ENCODE results near the gene KRTAP3-1.
"Not testable (repeated sequence)": the region's sequence is repeated elsewhere in the genome, so short reads cannot be mapped to it uniquely, and the experiment has no call there.

KRTAP3-1 gene

DNA sequence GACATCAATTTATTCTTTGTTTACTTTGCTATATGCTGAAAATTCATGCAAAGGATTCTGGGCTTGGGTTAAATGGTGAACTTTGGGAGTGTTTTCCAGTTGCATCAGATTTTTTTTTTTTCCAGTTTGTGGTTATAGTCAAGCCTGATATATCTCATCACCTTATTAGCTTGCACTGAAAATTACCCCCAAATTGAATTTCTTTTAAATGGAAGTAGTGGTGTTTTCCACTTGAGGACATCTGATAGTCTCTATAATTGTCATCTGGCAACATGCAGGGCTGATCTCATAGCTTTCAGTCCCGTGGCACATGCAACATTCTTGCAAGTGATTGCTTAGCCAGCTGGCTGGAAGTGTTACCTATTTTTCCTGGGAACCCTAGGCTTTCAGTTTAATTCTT is 4.7 kb upstream of the KRTAP3-1 start:
- no peak for DNase-seq

DNA sequence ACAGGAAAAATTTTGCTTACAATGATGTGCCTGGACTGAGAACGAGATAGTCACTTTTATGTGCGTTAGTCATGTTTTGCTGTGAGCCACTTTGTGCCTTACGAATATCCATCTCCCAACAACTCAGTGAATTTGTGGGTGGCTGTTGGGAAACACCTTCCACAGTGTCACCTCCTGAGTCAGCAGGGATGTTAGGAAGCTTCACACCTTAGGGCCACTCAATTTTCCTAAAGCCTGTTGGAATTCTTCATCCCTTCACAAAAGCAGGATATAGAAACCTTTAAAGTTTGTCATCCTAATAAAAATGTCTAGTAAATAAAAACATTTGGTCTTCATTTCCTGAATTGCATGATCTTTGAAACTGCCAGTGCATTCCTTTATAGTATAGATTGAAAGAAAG is 4.3 kb upstream of the KRTAP3-1 start:
- no peak for DNase-seq

DNA sequence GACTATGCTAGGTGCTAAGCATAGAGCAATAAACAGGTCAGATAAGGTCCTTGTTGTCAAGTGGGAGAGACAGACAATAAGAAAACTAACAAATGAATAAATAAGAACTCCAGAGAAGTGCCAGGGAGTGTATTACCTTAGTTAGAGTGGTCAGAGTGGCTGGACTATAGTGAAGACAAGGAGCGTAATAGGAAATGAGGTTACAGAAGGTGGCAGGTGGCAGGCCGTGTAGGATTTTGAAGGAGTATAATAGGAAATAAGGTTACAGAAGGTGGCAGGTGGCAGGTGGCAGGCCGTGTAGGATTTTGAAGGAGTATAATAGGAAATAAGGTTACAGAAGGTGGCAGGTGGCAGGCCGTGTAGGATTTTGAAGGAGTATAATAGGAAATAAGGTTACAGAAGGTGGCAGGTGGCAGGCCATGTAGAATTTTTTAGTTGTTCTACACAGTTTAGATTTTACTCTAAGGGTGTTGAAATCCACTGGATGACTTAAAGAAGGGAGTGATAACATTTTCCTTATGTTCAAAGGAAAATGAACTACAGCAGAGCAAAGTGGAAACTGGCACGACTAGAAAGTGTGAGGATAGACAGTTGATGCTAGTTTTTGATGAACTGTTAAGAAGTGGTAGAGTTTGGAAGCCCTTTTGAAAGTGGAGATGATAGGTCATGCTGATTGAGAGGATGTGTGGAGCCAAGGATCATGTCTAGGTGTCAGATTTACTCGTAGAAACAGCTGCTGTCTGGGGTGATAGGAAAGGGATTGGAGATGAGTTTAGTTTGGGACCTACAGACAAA is 3.6 kb upstream of the KRTAP3-1 start:
- DNase-seq: no peak

DNA sequence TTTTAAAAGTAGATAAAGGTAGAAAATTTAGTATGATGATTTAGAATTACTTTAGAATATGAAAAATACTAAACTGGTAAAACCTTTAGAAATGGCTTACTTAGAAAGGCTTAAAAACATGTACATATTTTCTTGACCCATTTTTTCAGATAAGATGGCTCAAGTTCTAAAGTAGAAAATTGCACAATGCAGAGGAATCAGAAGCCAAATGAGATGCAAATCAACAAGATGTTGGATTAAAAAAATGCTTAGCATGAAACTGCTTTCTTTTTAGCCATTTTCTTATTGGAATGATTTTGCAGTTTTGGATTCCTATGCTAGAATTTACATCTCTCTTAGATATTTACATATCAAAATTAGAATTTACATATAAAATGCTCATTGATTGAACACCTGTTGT is 1.5 kb upstream of the KRTAP3-1 start:
- no peak for DNase-seq

DNA sequence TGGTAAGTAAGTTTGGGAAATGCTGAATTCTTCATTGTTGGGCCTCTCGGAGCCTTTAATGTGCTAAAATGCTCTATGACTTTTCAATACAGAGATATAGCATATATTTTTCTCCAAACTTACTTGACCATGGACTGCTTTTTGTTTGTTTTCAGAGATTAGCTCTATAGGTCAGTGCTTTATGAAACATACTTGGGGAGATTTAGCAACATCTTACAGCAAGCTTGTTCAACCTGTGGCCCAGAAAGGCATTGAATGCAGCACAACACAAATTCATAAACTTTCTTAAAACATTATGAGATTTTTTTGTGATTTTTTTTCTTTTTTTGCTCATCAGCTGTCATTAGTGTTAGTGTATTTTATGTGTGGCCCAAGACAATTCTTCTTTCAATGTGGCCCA is 1.0 kb upstream of the KRTAP3-1 start:
- no peak for DNase-seq

DNA sequence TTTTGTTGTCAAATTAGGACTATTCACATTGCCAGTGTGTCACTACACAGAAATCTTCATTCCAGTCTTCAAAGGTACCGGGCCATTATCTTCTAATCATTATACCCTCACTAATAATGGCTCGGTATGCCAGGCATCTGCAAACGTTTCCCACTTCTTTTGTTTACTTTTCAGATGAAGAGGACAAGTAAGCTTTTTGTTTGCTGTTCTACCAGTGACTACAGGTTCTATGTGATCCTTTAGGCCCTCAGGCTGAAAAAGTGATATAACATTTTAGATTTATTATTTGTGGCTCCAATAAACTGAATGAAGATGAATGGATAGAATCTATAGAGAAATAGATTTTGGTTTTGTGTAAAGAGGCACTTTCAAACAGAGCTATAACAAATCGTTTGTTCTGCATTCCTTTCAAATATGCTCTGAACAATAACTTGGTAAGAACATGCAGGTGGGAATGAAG is 403 bp upstream of the KRTAP3-1 start:
- no peak for DNase-seq

DNA sequence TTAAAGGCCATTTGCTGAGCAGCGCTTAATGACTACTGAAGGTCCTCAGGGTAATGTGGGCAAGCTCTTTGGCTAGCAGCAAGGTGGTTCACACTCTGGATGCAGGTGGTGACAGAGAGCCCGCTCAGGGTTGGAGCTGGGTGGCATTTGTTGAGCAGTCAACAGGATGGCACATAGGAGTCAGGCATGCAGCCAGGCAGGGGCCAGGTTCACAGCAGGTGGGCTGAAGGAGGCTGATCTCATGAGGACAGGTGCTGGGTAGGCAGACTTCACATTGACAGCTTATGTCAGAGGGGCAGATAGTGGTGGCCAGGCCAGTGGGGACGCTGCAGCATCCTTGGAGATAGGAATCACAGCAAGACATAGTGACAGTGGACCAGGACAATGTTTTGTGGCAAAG is 4.5 kb downstream of the KRTAP3-1 start:
- no peak for DNase-seq

DNA sequence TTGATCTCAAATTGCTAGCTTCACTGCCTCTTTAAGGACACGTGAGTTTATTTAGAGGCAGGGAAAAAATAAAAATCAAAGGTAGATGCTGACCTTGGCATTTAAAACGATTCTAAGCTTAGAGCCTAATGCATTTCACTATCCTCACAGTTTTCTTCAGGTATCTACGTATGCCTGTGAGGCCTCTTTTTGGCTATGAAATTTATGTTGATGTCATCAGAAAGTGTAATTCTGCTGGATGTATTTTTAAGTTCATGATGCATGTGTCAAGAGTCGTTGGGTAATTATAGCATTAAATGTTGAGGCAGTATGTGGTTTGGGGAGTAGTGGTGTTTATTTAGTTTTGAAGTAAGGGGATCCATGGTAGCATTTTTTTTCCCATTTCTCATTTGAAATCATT is 5.0 kb downstream of the KRTAP3-1 start:
- no peak for DNase-seq

DNA sequence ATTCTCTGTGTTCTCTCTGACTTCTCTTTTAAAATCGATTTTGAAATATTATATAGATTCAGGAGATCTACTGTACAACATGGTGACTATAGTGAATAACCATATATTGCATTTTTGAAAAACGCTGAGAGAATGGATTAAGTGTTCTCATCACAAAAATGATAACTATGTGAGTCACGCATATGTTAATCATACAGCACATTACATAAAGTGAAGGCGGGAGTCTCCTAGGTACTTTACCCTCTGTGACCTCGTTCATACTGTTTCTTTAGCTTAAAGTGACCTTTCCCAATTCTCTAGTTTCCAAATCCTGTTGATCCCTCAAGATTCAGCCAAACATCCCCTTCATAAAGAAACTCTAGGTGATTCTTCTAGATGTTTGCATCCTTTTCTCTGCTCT is 6.1 kb downstream of the KRTAP3-1 start:
- DNase-seq: no peak

DNA sequence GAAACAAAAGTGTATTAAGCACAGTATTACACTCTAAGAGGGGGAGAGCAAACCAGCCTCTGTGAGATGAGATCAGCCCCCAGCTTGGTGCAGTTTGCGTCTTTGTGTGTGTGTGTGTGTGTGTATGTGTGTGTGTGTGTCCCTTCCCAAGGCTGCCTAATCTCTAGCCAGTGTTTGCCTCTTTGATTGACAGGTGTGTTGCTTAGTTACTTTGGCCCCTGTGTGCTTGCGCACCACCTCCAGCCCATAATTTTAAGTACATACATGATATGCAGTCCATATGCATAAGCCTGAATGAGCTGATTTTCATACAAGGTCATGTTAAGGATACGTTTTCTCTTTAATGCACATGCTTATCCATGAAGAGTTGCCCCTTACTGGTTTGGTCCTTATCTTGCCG is 7.1 kb downstream of the KRTAP3-1 start:
- no peak for DNase-seq

DNA sequence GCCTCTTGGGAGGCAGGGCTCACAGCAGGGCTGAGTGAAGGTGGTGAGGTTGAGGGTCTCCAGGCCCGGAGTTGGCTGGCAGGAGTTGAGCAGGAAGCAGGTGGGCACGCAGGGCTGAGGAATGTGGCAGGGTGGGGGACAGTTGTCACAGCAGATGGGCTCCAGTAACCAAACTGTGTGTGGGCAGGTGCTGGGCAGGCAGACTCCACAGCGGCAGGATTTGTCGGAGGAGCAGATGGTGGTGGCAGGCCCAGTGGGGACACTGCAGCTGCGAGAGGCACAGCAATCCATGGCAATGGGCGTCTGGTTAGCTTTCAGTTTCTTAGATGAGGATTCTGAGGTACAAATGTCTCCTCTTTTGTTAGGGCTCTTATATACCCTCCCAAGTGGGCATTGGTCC is 9.4 kb downstream of the KRTAP3-1 start, which contains the start of gene KRTAP3-2:
TSS of gene KRTAP3-2 (minus strand) at position 344 of the 400 bp plus-strand sequence. CDS start at position 291, 53 bp downstream.
- not testable (repeated sequence) for DNase-seq

DNA sequence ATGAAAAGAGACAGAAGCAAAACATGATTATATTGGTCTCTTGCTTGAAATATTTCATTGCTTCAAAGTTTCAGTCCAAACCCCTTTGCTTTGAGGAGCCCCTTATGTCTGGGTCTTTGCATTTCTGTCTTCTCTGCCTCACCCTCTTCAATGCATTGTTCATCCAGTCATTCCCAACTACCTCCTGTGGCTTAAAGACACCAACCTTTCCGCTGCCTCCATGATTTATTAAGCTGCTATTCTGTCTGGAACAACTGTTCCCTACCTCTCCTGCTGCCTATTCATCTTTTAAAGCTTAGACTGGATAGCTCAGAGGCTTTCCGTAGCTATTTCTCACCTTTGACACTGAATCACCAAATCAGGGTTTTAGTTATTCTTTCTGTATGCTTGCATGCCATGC is 11.6 kb downstream of the KRTAP3-1 start:
- no peak for DNase-seq

DNA sequence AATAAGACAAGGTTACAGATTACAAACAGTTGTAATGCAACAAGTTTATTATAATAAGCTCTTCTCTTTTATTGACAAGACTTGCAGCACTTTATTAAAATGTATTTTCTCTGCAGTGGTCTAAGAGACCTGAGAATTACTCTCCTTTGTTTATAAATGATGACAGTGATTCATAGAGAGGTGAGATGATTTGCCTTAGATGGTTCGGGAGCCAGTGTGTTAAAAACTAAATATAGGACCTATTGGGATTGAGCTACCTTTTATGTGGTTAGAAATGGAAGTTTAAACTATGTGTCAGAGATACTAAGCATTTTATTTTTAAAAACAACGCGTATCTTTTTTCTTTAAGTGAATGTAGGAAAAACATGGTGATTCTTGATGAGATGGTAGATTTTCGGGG is 12.1 kb downstream of the KRTAP3-1 start:
- no peak for DNase-seq

DNA sequence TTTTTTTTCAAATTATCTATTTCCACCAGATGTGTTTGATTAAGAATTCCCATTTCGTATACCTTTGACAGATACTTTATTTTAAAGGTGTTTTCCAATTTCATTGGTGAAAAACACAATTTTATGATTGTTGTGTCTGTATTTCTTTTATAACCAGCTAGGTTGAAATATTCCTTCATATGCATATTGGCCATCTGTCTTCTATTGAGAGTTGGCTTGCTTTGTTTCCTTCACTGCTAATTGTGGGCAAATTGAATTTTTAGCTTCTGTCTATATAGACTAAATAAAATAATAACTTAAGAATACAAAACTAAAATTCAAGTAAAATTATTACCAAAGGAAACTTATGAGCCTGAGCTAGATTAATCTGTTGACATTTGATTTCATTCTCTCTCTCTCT is 13.8 kb downstream of the KRTAP3-1 start:
- no peak for DNase-seq

DNA sequence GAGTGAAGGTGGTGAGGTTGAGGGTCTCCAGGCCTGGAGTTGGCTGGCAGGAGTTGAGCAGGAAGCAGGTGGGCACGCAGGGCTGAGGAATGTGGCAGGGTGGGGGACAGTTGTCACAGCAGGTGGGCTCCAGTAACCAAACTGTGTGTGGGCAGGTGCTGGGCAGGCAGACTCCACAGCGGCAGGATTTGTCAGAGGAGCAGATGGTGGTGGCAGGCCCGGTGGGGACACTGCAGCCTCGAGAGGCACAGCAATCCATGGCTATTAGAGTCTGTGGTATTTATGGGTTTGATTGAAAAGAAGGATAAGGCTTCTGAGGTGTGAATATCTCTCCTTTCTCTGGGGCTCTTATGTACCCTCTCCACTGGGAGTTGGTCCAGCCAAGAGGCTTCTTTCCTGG is 15.1 kb downstream of the KRTAP3-1 start, which contains the start of gene KRTAP3-3:
TSS of gene KRTAP3-3 (minus strand) at position 326 of the 400 bp plus-strand sequence. CDS start at position 259, 67 bp downstream.
- no peak for DNase-seq

DNA sequence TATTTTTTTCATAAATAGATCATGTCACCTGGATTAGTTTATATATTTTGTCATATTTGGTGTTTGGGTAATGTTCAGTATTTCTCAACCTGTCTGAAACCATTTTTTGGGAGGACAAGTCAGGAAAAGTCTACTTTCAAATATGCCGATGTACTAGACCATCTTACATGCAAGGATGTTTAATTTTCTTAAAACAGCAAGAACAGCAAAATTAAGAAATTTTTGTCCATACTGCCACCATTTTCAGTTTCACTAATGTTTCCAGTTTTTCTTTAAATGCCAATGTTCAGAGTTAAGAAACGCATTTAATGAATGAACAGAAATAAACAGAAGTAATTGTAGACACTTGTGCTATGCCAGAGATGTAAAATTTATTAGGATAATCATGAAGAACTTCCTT is 15.8 kb downstream of the KRTAP3-1 start:
- DNase-seq: no peak

DNA sequence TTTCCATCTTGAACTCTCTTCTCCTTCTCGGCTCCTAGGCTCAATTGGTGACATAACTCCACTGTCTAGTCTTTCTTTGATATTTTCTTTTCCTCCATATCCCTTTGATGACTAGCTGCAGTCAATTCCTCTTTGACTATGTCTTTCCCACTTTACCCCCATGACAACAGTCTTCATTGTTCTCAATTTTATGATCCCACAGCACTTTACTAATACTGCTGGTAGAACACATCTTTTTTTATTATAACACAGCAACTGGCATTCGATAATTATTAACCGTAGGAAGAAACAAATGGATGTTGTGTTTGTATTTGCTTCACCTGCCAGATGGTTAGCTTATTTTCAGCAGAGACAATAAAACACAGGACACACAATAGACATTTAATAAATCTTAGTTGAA is 16.3 kb downstream of the KRTAP3-1 start:
- DNase-seq: no peak

DNA sequence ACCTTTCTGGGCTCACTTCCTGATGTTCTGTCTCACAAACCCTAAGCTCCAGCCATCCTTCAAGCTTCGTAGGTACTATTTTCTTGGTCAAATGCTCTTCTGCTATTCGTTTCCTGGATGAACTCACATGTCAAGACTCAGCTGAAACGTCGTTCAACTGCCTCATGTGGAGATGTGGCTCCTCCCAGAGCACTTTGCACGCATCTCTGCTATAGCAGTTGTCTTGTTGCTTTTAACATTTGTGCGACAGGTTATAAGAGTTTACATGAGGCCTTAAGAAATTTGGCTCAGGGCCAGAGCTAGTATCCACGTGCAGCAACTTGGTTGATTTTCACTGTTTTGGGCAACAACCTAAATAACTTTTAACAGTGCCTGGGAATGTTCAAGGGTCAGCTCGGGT is 22.0 kb downstream of the KRTAP3-1 start:
- no peak for DNase-seq

DNA sequence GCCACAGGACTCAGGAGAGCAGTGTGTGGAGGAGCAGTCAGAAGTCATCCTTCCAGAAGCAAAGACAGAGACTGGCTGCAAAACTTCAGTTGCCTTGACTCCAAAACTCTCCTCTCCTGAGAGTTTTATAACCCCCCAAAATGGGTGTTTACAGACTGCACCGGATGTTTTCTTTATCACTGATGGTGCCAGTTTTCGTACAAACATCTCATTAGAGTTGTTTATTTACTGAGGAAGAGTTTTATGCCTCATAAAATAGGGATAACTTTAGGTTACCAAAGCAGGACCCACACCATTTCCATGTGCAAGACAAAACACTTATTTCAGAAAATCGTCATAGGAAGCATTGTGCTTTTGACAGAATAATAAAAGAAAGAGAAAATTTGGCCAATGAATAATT is 24.7 kb downstream of the KRTAP3-1 start, which contains the start of gene KRT40:
TSS of gene KRT40 (minus strand) at position 101 of the 400 bp plus-strand sequence. CDS start at position 48, 53 bp downstream.
- no peak for DNase-seq

DNA sequence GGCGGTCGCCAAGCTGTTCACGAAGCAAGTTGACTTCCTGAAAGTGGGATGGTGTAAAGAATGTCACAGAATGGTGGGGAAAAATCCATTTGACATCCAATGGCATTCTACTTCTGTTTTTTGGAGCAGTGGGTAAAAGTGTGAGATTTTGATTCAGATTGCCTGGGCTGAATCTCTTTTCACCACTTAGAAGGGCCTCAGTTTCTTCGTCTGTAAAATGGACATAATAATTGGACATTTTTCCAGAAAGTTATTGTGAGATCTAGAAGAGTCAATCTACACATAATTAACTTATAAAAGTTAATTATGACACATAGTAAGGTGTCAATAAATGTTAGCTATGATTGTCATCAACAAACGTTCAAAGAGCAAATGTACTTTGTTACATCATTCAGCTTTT is 27.8 kb downstream of the KRTAP3-1 start:
- no peak for DNase-seq

DNA sequence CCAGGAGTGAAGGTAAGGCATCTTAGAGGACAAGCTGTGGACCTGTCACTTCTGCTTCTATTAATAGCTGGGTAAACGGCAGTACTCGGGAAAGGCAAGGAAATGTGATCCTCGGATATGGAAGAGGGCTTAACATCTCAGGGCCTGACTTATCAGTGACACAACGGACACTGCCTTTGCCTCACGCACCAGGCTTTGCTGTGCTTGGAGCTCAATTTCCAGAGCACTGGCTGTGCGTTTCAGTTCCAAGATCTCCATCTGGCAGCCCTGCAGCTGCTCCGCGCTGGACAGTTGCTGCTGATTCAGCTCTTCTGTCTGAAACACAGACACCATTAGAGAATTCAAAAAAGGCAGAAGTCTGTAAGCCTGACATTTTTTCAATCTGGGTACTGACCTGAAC is 28.3 kb downstream of the KRTAP3-1 start:
- DNase-seq: no peak

DNA sequence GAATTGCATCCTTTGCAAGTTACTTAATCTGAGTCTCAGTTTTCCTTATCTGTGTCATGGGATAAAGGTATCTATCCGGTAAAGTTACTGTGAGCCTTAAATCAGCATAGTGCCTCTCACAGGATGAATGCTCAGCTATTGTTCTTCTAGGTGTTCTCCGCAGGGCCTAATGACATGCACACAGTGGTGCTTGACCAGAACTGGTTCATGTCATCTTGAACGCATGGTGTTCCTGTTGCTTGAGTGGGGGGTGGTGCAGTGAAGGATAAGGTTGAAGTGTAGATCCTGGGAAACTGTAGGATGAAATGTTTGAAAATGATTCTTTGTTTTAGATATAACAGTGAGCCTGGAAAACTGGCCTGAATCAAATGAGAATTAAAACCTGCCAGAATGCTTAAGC is 28.8 kb downstream of the KRTAP3-1 start:
- DNase-seq: no peak

DNA sequence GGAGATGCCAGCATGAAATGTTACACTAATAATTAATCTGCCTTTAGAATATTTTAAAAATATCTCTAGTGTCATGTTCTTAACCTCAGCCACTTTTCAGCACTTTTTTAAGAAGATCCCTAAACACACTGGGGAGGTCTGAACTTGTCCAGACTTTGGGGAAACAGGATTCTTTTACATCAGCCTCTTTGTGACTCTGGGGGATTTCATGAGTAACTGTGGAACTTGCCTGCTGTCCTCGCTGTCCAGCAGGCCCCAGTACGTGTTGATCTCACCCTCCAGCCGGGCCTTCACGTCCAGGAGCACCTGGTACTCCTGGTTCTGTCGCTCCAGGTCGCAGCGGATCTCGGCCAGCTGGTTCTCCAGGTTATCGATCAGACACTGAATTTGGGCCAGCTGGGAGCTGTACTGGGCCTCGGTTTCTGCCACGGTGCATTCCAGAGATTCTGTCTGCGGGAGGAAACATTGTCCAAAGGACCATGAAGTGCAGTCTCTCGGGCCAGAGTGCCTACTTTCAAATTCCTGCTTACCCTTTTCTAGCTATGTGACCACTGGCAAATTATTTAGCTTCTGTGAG is 30.3 kb downstream of the KRTAP3-1 start:
- no peak for DNase-seq

DNA sequence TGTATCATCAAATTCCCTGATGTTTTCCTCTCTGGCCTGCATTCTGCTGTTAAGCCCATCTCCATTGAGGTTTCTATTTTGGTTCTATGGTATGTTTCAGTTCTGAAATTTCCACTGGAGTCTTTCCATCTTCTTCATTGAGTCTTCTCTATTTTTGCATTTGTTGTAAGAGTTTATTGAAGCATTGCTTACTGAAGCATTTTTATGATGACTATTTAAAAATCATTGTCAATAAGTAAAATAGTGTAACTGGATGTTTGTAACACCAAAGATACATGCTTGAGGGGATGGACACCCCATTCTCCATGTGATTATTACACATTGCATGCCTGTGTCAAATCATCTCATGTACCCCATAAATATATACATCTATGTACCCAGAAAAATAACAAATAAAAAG is 33.4 kb downstream of the KRTAP3-1 start:
- no peak for DNase-seq

Measured in T-helper 9 cell (primary cell).